ENCODE data around the gene CDK1.

CDK1 gene

DNA sequence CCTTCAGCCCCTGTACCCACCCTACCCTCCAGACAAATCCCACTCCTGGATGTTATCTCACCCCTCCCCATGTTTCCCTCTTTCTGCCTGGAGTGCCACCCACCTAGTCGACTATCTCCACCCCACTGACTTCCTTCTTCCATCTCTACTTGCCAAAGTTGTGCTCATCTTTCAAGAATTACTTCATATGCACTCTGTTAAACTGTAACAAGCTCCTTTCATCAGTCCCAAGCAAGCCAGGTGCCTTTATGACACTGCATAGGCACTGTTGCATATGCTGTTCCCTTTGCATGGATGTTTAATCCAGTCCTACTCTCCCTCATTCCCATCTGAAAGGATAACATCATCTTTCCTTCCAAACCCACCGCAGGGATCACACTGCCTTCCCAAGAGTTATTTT is 8.9 kb upstream of the CDK1 start:
- TF ChIP-seq, protein P1, sequence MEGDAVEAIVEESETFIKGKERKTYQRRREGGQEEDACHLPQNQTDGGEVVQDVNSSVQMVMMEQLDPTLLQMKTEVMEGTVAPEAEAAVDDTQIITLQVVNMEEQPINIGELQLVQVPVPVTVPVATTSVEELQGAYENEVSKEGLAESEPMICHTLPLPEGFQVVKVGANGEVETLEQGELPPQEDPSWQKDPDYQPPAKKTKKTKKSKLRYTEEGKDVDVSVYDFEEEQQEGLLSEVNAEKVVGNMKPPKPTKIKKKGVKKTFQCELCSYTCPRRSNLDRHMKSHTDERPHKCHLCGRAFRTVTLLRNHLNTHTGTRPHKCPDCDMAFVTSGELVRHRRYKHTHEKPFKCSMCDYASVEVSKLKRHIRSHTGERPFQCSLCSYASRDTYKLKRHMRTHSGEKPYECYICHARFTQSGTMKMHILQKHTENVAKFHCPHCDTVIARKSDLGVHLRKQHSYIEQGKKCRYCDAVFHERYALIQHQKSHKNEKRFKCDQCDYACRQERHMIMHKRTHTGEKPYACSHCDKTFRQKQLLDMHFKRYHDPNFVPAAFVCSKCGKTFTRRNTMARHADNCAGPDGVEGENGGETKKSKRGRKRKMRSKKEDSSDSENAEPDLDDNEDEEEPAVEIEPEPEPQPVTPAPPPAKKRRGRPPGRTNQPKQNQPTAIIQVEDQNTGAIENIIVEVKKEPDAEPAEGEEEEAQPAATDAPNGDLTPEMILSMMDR (IDR thresholded peaks at IDR 0.05; ENCODE audit: low read length, missing control alignments): no peak
- no peak for DNase-seq (ENCODE audit: low read depth)
- no peak overlapping the region for H3K4me3 ChIP-seq (replicated peaks; ENCODE audit: low read depth, low read length)

DNA sequence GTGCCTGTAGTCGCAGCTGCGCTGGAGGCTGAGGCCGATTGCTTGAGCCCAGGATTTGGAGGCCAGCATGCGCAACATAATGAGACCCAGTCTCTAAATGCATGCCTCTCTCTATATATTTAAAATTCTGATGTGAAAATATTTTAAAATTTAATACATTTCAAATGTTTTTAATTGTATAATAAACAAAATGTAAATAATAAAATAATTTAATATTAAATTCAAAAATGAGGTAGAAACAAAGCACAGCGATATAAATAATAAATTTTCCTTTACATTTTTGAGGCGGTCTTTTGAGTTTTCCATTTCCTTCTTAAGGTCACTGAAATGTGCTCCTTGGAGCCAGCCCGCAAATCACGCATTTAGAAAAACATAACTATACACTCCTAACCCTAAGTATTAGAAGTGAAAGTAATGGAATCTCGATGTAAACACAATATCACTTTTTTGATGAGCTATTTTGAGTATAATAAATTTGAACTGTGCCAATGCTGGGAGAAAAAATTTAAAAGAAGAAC is 523 bp upstream of the CDK1 start:
- TF ChIP-seq, protein P1 (IDR thresholded peaks at IDR 0.05; ENCODE audit: low read length, missing control alignments): no peak
- H3K4me3 ChIP-seq (replicated peaks; ENCODE audit: low read depth, low read length): peak overlapping the region; percentile 74
- no peak for DNase-seq (ENCODE audit: low read depth)

DNA sequence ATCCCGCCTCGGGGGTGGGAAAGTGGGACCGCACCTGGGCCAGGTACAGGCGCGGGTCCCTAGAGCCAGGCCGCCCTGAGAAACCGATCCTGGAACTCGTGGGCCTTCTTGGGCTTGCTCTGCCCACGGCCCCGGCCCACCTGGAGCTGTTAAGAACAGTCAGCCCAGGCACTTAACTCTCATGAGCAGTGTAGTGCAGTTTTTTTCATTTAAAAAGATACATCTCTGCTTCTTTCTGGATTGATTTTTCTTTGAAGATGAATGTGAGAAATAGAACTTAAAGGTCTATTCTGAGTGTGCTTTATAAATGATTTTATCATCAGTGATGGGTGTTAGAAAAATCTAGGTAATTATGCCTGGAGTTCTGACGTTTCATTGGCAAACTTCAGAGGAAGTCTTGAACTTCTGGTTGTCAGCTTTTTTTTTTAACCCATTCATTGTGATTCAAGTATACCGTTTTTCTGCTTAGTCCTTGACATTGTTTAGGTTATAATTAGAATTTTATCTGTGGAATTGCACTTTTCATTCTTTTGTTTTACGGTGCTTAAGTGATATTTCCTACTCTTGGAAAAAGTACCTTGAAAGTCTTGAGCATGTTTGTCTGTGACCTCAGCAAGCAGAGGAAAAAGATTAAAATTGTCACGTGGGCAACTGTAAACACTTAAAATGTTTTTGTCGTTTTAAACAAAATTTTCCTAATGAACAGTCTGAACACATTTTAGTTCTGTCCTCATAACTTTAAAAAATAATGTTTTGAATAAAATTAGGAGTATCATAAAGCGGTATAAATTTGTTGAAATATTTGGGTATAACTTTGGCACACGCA is 906 bp downstream of the CDK1 start:
- TF ChIP-seq, protein P1 (IDR thresholded peaks at IDR 0.05; ENCODE audit: low read length, missing control alignments): no peak
- DNase-seq (ENCODE audit: low read depth): no peak
- H3K4me3 ChIP-seq (replicated peaks; ENCODE audit: low read depth, low read length): peak overlapping the region; percentile 74

DNA sequence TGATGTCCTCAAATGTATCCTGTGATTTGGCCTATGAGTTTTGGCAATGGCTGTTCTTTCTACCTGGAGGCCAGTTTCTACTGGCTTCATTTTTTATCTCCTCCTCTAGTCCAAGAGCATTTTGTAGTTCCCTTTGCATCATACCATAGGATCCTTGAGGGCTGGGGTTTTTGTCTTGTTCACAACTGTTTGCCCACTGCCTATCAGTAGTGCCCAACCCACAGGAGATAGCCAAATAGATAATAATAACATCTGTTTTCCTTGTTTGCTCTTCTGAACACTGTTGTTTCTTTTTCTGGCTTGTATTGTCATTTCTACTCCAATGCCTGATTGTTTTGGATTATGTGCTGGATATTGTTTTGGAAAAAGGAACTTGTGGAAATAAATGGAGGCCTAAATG is 3.4 kb downstream of the CDK1 start:
- TF ChIP-seq, protein P1 (IDR thresholded peaks at IDR 0.05; ENCODE audit: low read length, missing control alignments): no peak
- H3K4me3 ChIP-seq (replicated peaks; ENCODE audit: low read depth, low read length): no peak overlapping the region
- DNase-seq (ENCODE audit: low read depth): no peak

DNA sequence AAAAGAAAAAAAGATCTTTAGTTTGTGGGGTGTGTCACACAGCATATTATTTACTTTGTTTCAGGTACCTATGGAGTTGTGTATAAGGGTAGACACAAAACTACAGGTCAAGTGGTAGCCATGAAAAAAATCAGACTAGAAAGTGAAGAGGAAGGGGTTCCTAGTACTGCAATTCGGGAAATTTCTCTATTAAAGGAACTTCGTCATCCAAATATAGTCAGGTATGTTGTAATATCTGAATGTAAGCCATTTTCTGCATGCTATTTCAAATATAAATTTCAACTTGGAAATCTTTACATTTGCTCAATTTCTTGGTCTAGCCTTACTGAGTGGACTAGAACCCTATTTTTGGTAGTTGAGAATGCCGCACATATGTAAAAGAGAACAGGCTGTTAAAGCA is 6.4 kb downstream of the CDK1 start:
- TF ChIP-seq, protein P1 (IDR thresholded peaks at IDR 0.05; ENCODE audit: low read length, missing control alignments): no peak
- no peak overlapping the region for H3K4me3 ChIP-seq (replicated peaks; ENCODE audit: low read depth, low read length)
- no peak for DNase-seq (ENCODE audit: low read depth)

DNA sequence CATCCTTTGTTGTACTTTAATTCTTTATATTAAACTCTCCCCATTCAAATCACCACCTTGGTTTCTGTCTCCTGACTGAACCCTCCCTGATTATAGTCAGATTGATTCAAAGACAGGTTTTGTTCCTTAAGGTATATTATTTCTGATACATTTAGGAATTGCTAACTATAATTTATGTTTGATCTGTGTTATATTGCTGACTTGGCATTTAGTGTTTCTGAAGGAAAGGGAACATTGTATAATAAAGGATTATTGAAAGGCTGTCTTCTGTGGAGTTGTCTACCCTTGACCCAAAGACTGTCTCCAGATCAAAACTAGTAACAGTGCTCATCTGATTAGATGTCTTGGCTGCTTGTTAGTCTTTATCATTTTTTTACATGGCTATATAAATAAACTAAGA is 10.3 kb downstream of the CDK1 start:
- TF ChIP-seq, protein P1 (IDR thresholded peaks at IDR 0.05; ENCODE audit: low read length, missing control alignments): no peak
- no peak for DNase-seq (ENCODE audit: low read depth)
- no peak overlapping the region for H3K4me3 ChIP-seq (replicated peaks; ENCODE audit: low read depth, low read length)

DNA sequence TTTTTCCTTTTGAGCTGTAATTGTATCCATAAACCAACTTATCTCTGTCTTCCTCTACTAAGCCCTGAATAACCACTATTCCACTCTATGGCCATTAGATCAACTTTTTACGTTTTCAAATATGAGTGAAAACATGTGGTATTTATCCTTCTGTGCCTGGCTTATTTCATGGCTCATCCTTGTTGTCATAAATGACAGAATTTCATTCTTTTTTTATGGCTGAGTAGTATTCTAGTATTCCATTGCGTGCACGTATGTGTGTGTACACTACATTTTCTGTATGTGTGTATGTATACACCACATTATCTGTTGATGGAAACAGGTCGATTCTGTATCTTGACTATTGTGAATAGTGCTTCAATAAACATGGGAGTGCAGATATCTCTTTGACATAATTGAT is 11.1 kb downstream of the CDK1 start:
- H3K4me3 ChIP-seq (replicated peaks; ENCODE audit: low read depth, low read length): no peak overlapping the region
- DNase-seq (ENCODE audit: low read depth): no peak
- TF ChIP-seq, protein P1 (IDR thresholded peaks at IDR 0.05; ENCODE audit: low read length, missing control alignments): no peak
